ENCODE data around the gene PHLPP1.

Gene PHLPP1

DNA sequence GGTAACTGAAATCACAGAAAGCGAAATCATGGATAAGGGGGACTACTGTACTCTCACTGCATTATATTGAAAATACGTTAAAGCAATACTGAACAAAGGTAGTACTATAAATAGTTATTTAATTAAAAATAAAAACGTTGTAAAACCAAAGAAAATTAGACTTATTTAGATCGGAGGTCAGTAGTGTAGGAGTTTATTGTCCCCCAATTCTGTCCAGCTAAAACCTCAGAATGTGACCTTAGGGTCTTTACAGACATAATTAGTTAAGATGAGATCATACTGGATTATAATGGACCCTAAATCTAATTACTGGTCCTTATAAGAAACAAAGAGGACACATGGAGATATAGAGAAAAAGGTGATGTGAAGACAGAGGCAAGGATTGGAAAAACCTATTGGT, 95.3 kb downstream of the PHLPP1 start:
- no peak for DNase-seq (ENCODE audit: low spot score)

DNA sequence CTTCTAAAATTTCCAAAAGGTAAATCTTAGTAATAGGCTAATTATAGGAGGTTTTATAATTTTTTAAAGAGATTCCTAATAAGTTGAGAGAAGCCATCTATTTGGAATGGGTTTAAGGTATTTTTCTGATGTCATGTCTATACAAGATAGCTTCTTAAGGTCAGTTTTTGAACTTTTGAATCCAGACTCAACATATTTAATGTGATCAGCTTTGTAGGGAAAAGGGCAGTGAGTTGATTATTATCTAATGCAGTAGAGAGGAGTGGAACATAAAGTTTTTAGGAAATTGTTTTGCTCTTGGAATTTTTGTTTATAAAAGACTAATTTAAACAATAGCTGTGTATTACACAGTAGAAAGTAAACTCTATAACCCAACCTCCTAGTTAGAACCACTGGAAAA, 96.3 kb downstream of the PHLPP1 start:
- DNase-seq (ENCODE audit: low spot score): no peak

DNA sequence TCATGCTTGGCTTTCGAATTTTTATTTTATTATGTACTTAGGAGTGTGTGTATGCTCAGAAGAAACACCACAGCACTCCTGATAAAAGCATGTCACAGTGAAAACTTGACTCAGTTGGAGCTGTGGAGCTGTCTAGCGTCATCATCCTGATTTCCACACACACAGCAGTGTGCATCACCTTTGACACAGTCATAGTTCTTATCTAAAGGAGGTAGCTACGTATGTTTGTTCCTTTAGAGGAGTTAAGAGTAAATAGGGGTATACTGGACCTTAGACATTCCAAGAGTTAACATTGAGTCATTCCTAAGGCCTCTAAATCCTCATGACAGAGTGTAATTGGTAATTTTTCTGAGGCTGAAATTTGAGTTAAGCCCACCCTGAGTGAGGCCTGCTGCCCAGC, 96.9 kb downstream of the PHLPP1 start:
- DNase-seq (ENCODE audit: low spot score): no peak

DNA sequence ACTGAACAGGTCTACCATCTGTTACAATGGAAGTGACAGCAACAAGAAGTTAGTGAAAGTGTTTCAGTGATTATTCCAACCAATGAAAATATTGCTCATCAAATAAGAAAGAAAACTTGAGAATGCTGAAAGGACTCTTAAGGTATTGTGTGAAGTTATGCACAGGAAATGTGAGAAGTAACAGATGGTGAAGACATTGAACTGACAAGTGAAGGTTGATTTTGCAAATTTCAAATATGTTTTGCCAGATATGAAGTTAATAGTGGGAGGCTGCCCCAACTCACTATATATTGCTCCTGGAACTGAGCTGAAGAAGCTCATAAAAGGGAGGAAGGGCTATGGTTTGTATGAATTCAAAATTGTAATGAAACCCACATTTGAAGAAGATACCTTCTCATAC, 97.5 kb downstream of the PHLPP1 start:
- DNase-seq (ENCODE audit: low spot score): no peak

DNA sequence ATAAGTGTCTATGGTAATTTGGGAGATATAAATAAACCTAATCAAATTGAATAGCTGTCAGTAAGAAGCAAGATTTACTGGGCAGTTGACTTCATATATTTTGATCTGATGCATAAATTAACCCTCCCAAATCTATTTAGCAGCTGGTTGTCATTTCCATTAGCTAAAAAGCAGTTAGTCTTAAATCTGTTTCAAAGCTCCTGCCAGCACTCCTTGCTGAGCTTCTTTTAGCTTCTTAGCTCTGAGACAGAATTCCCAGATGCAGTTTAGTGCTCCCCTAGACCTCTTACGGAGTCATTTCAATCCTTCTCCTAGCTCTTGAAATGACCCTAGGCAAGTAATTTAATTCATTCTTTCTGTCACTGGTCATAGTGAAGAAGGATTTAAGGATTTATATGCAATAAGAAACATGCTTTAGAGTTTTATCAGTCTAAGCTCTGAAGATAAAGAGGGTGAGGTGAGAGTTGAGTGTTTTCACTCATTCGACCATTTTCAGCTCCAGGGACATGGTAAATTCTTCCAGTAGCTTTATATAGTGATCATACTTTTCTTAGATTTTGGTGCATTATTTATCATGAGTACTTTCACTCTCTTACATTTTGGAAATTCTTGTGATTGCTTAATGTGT, 98.9 kb downstream of the PHLPP1 start:
- DNase-seq (ENCODE audit: low spot score): no peak

DNA sequence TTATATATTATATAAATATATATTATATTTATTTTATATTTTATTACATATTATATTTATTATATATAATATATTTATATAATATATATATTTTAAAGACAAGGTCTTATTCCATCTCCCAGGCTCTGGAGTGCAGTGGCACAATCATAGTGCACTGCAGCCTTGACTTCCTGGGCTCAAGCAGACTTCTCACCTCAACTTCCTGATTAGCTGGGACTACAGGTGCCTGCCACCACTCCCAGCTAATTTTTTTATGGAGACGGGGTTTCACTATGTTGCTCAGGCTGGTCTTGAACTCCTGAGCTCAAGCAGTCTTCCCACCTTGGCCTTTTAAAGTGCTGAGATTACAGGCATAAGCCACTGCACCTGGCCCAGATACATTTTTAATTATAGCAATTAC, 110.0 kb downstream of the PHLPP1 start:
- DNase-seq (ENCODE audit: low spot score): no peak

DNA sequence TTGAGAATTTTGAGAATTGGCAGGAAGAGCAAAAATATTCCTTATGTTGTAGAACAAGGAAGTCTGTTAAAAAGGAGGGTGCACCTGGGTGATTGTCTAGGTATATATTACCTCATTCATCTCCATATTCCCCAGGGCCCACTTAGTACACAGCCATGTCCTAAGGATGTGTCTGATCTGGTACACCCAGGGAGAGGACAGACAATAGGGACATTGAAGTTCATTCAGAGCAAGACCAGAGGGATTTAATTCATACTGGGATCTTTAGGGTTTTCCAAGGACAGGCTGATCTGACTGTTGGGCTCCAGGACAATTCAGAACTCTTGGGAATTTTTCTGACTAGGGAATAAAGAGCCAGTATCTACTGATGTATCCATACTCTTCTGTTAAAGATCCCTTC, 112.1 kb downstream of the PHLPP1 start:
- no peak for DNase-seq (ENCODE audit: low spot score)

DNA sequence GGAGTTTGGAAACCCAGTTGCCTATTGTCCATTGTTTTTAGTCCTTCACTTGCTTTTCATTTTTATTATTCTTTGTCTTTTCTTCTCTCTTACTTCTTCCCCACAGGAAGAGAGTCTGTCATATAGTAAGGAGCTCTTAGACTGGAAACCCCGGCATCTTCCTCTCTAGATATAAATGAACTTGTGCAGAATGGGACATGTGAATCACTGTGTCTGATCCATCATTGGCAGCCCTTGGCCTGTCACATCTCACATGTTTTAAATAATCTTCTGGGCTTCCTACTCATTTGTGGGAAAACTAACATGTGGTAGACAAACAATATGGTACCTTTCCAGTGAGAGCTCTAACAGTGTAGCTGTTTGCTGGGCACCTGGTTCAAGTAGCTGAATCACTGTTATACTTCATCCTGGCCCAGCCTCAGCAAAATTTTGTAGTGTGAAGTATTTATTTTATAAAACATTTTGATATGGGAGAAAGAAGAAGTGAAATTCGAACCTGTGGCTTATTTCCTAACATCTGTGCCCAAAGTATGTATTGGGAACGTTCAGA, 112.8 kb downstream of the PHLPP1 start:
- DNase-seq (ENCODE audit: low spot score): no peak

DNA sequence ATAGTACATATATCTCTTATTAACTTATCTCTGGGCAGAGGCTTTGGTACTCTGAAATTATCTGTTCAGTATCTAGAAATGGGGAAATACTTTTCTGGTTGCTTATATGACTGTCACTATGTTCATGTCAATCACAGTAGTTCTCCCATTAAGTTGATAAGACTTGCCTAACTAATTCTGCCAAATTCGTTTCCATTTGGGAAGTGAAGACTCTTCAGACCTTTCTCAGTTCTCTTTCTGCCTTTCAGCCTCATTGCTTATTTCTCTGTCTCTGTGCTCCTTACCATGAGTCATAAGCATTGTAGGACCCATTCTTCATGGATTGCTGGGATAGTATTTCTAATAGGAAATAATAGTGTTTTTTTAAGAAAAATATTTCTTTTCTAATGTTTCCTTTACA, 113.5 kb downstream of the PHLPP1 start:
- no peak for DNase-seq (ENCODE audit: low spot score)

DNA sequence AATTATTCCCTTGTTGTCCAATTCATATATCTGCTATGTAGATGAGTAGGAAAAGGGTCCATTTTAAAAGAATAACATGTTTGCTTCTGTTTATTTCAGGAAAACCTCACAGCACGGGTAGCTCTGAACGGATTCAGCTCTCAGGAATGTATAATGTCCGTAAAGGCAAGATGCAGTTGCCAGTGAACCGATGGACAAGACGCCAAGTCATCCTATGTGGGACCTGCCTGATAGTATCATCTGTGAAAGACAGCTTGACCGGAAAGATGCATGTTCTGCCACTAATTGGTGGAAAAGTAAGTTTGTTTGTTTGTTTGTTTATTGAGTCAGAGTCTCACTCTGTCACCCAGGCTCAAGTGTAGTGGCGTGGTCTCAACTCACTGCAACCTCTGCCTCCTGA, 114.6 kb downstream of the PHLPP1 start:
- no peak for DNase-seq (ENCODE audit: low spot score)

DNA sequence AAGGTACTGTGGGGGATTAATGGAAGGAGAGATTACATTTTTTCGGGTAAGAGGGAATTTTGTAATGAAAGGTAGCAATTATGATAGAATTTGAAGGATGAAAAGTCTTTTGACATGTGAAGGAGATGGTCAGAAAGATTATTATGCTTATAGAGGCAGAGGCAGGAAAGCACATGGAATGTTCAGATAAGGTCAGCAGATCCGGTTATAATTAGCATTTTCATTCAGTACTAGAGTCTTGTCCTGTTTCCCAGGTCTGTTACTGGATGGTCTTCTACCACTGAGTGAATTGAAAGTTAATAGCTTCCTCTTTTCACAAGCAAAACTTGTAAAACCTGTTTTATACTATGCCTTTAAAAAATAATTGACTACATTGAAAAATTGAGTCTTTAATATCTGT, 116.9 kb downstream of the PHLPP1 start:
- no peak for DNase-seq (ENCODE audit: low spot score)

DNA sequence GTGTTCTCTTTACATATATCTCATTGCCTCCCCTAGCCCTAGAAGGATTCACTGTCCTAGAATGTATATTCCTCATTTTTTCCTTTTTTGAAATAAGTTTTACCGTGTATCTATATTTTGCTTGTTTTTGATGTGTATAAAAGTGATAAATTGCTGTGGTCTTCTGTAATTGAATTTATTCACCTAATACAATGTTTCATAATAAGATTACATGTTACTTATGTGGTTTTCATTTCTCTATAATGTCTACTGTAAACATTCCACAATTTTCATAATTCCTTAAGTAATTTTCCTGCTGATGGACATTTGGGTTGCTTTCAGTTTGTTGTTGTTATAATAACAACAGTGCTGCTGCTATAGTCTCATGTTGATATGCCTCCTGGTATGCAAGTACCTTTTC, 118.2 kb downstream of the PHLPP1 start:
- DNase-seq (ENCODE audit: low spot score): no peak

DNA sequence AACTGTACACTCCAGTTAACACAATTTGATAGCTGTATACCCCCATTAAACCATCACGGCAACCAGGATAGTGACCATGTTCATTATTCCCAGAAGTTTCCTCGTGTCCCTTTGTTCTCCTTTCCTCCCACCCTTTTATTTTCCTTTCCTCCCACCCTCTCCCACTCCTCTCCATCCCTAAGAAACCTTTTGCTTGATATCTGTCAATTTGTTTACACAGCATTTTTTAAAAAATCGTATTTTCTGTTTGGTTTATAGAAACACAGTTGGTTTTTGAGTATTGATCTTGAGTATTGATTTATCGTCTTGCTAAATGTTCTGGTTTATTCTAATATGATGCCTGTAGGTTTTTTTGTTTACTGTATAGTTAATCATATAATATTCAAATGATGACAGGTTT, 119.4 kb downstream of the PHLPP1 start:
- DNase-seq (ENCODE audit: low spot score): no peak

DNA sequence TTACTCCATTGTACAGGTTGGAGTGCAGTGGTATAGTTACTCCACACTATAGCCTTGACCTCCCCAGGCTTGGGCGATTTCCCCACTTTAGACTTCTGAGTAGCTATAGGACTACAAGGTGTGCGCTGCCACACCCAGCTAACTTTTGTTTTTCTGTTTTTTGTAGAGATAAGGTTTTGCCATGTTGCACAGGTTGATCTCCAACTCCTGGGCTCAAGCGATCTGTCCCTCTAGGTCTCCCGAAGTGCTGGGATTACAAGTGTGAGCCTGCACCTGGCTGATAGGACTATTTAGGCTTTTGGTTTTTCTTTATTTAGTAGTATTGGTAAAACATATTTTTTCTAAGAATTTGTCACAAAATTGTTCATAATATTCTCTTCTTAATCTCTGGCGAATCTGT, 121.7 kb downstream of the PHLPP1 start:
- no peak for DNase-seq (ENCODE audit: low spot score)

DNA sequence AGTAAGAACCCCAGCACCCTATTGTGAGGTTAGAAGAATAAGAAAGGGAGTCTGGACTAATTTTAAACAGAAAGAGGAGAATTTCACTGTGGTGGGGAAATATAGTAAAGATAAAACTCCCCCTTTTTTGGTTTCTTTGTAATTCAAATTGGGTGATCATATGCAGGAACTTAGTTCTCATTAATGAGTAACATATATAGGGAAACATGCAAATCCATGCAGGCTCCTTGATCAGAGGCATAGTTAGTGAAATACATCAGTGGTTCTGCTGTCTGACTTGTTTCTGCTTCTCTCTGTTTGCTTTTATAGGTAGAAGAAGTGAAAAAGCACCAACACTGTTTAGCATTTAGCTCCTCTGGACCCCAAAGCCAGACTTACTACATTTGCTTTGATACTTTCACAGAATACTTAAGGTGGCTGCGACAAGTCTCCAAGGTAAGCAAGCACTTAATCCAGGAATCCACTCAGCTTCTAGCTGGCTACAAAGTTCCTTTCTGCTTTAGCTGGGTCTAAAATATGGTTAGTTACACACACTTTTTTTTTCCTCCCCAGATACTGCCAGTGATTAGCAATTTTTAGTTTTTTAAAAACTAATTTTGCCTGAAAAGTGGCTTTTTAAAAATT, 123.2 kb downstream of the PHLPP1 start:
- peak; percentile 31 for DNase-seq (ENCODE audit: low spot score)

DNA sequence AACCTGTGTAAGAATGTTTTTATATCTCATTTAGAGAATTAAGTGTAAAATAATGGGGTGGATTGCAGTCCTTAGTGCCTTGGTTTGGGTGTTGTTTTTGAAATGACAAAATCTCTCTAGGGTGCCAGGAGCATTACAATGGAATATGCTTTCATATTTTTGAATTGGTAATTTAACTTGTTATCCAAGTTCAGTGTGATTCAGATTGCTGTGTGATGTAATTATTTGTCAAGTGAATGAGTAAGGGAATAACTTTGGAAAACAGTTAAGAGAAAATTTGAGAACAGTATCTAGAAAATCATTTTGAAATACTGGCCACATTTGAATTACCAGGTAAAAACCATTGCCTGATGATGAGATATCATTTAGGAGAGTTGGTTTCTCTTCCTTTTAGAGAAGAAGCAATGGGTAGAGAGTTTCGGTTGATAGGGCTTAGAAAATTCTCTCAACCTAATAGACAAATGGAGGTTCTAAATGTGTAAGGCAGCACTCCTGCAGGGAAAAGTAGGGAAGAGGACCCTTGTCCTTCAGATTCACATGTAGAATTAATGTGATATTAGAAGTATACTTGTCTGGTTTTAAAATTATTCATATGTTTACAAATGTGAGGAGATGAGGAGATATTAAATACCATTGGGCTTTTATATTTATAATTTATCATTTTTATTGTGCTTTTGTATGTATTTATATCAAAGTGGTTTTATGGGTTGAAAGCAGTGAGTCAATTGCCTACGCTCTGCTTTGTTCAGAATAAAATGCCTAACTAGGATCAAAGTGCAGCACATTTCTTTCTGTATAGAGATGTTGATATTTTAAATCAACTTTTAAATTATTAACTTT, 124.8 kb downstream of the PHLPP1 start:
- no peak for DNase-seq (ENCODE audit: low spot score)

DNA sequence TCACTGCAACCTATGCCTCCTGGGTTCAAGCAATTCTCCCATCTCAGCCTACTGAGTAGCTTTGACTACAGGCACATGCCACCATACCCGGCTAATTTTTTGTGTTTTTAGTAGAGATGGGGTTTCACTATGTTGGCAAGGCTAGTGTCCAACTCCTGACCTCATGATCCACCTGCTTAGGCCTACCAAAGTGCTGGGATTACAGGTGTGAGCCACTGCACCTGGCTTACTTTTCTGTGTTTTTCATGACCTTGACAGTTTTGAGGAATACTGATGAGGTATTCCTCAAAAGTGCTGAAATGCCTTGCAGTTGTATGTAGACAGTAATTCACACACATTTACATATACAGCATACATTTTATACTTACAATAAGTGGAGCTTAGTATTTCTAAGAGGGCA, 126.1 kb downstream of the PHLPP1 start:
- DNase-seq (ENCODE audit: low spot score): no peak

DNA sequence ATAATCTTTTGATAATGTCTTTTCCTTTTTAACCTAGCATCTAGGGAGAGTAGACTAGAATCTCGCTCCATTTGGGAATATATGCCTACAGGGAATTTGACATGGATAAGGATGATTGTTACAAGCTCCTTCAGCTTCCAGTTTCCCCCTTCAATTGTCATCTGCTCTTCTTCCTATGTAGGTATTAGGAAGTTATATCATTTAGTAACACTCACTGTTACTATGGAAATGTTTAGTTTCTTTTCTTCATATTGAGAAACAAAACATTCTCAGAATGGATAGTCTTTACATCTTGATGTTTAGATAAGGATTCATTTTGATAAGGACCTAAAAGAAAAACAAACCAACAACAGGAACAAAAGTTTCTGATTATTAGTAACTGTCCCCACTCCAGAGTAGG, 127.6 kb downstream of the PHLPP1 start:
- no peak for DNase-seq (ENCODE audit: low spot score)

DNA sequence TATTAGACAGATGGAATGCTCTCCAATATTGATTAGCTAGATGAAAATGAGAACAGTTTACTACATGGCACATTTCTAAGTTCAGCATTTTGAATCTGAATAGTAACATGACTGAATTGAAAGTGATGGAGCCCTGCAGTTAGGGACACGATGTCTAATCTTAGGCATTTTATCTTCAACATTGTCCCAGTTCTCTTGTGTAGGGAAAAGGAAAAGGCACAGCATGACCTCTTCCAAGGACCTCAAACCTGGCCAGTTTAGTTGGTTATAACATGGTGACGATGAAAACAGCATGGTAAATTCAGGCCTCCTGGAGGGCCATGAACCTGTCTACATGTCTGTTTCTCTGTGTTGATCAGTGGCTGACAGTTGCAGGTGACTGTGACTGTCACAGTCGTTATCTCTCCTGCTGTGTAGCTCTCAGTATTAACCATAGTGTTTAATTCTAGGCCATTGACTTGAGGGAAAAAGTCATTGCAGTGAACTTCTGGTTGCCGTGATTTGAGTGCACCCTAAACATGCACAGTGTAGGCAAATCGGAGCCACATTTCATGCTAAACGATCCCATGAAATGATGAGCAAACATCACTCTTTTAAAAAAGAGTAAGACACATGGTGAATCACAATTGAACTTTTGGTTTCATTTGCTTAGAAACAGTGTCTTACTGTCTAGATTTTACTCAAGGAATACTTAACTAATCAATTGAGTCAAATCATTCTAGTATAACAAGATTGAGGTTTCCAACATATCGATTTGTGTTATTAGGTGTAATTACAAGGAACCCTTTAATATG, 129.7 kb downstream of the PHLPP1 start:
- no peak for DNase-seq (ENCODE audit: low spot score)

DNA sequence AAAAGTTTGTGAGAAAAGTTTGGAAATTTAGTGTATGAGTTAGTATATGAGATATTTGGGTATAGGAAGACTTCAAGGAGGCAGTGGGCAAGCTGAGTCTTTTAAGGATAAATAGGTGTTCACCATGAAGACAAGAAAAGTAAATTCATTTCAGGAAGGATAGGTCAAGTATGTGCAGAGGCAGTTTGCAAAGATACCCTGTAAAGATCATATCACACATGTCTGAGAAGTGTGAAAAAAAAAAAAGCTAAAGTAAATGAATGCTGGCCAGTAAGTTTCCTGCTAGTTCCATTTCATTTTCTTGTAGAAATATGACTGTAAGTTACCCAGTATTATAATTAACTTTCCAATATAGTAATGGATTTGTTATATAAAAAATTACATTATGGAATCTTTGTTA, 131.0 kb downstream of the PHLPP1 start:
- DNase-seq (ENCODE audit: low spot score): no peak

DNA sequence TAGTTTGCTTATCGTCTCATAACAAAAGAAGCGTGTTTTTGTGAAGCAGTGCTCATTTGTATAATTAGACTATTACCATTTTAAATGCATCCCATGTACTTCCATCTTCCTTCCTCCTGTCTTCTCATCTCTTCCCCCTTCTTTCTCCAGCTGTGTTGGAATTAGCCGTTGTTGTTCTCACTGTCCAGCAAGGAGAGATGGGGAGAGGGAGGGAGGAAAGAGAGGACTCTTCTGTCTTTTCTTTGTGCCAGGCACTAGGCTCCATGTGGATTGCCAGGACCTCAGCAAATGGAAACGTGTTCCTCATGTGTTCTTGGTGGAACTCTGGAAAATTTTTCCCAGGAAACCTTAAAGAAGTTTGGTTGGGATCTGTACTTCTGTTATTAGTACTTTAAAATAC, 131.7 kb downstream of the PHLPP1 start:
- DNase-seq (ENCODE audit: low spot score): no peak

DNA sequence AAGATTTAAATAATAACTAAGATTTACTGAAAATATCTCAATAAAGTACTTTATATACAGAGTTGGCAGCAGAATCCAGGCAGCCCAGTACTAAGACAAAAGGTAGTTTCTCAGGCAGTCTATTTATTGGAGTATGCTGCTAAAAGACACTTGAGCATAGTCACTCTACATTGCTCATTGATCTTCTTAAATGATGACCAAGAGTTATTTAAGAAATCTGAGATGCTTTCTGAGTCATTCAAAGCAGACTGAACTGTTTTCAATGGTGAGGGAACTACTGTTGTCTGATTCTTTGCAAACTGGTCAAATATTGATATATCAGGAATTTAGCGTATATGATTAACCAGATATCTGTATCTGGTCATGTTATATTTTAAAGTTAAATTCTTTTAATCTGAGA, 133.6 kb downstream of the PHLPP1 start:
- DNase-seq (ENCODE audit: low spot score): no peak

Data from germinal center (tissue), 1 donor.